Endothelial cell of umbilical vein (primary cell): Measurements from ENCODE around the gene TAS1R3. TPM values are rescaled to one million over a fixed set of nuclear protein-coding genes. Genes with fewer than 3 reads are reported as not detected.

Experiments used
- BruUV-seq: library from RNA; stranded (reverse); fragments of 400-500 nt; replicated peaks from 2 replicates; lab custom pipeline; 2021; lab: Mats Ljungman, UMichigan
- CTCF ChIA-PET: fragments of 300-600, 350-600 bp; sonication (Branson Sonifier 250); formaldehyde crosslinking; loops from one replicate; lab custom pipeline; 2021; ENCODE audit warnings: antibody characterized with exemption, inconsistent platforms; lab: Charles Lee
- POLR2A ChIA-PET: fragments of 300-600, 350-600 bp; sonication (Branson Sonifier 250); formaldehyde crosslinking; loops from one replicate; lab custom pipeline; 2021; ENCODE audit warnings: antibody characterized with exemption, inconsistent platforms; lab: Charles Lee
- DNase-seq: peaks from one replicate; pipeline ENCODE4 v3.0.0-alpha.2; 2011; ENCODE audit warnings: low read depth, low spot score
- FAIRE-seq: peaks from 2 replicates; lab custom pipeline; 2011; peaks lifted over from hg19 to GRCh38; lab: Jason Lieb, UNC
- H2AFZ ChIP-seq: 2 replicates; pipeline ENCODE4 v1.6.0; 2012; ENCODE audit warnings: low read depth, low read length, control low read depth, inconsistent platforms
- H3K27ac ChIP-seq: 2 replicates; pipeline ENCODE4 v1.5.1; 2011; ENCODE audit warnings: low read depth, mild to moderate bottlenecking, control low read depth, low read length, moderate library complexity; ENCODE audit not compliant: insufficient read depth
- H3K27me3 ChIP-seq, 2 experiments: 2 replicates each; pipeline versions ENCODE4 v1.6.0 to v1.6.1; 2011; ENCODE audit warnings: low read length in 2 of 2, mixed read lengths in 1 of 2; ENCODE audit not compliant: control insufficient read depth in 2 of 2, insufficient read depth in 2 of 2
- H3K36me3 ChIP-seq, 2 experiments: 2 replicates in 1 of 2; 3 replicates in 1 of 2; pipeline ENCODE4 v1.5.1; 2011; ENCODE audit warnings: low read length in 2 of 2, mild to moderate bottlenecking in 1 of 2, moderate library complexity in 1 of 2; ENCODE audit not compliant: control insufficient read depth in 2 of 2, insufficient read depth in 2 of 2; ENCODE audit errors: extremely low read depth in 1 of 2
- H3K4me1 ChIP-seq: 3 replicates; pipeline ENCODE4 v1.5.1; 2011; ENCODE audit warnings: mild to moderate bottlenecking, low read length; ENCODE audit not compliant: control insufficient read depth, insufficient read depth; ENCODE audit errors: extremely low read depth
- H3K4me2 ChIP-seq: 2 replicates; pipeline ENCODE4 v1.6.1; 2011; ENCODE audit warnings: low read length, control low read depth, mixed read lengths; ENCODE audit not compliant: insufficient read depth
- H3K4me3 ChIP-seq, 3 experiments: fragments of 200-600 bp in 1 of 3; sonication (generic), shearing (Covaris generic) in 1 of 3; replicated peaks in 1 of 3; 2 replicates each; pipeline ENCODE4 v1.5.1; 2011 to 2016; ENCODE audit warnings: control low read depth in 3 of 3, low read length in 3 of 3, mild to moderate bottlenecking in 2 of 3, inconsistent platforms in 1 of 3, low read depth in 1 of 3, moderate library complexity in 1 of 3; ENCODE audit not compliant: insufficient read depth in 1 of 3
- H3K79me2 ChIP-seq: 2 replicates; pipeline ENCODE4 v1.6.0; 2012; ENCODE audit warnings: low read length, inconsistent platforms; ENCODE audit not compliant: control insufficient read depth, insufficient read depth
- H3K9ac ChIP-seq: replicated peaks from 2 replicates; pipeline ENCODE3; 2011; ENCODE audit warnings: low read length, control low read depth; ENCODE audit not compliant: insufficient read depth; ENCODE audit errors: extremely low read depth
- H3K9me1 ChIP-seq: replicated peaks from 3 replicates; pipeline ENCODE4 v1.6.0; 2011; ENCODE audit warnings: mild to moderate bottlenecking, low read length; ENCODE audit not compliant: control insufficient read depth, insufficient read depth; ENCODE audit errors: extremely low read depth
- H3K9me3 ChIP-seq: replicated peaks from 2 replicates; pipeline ENCODE4 v1.5.1; 2012; ENCODE audit warnings: low read length, inconsistent platforms; ENCODE audit not compliant: control insufficient read depth, insufficient read depth
- H4K20me1 ChIP-seq: replicated peaks from 2 replicates; pipeline ENCODE3; 2011; ENCODE audit warnings: mild to moderate bottlenecking, low read length; ENCODE audit not compliant: control insufficient read depth, insufficient read depth; ENCODE audit errors: extremely low read depth
- EZH2 ChIP-seq: IDR thresholded peaks from 2 replicates; pipeline ENCODE4 v1.6.1; 2012; ENCODE audit warnings: borderline replicate concordance, low read depth, mild to moderate bottlenecking, moderate library complexity, low read length, inconsistent platforms; ENCODE audit not compliant: severe bottlenecking
- FOS ChIP-seq: IDR thresholded peaks from 2 replicates; pipeline ENCODE4 v1.6.1; 2011; ENCODE audit warnings: mild to moderate bottlenecking, low read length, moderate library complexity, borderline replicate concordance; ENCODE audit not compliant: insufficient read depth
- GATA2 ChIP-seq: IDR thresholded peaks from 2 replicates; pipeline ENCODE4 v1.7.0; 2011; ENCODE audit warnings: low read depth, mild to moderate bottlenecking, moderate library complexity, mixed read lengths, low read length; ENCODE audit not compliant: insufficient read length, insufficient read depth
- JUN ChIP-seq: IDR thresholded peaks from 2 replicates; pipeline ENCODE4 v1.6.1; 2011; ENCODE audit warnings: borderline replicate concordance, low read depth; ENCODE audit not compliant: insufficient read length, insufficient read depth
- MAX ChIP-seq: IDR thresholded peaks from 2 replicates; pipeline ENCODE4 v1.6.1; 2011; ENCODE audit not compliant: insufficient read depth, insufficient read length
- MYC ChIP-seq: IDR thresholded peaks from one replicate; pipeline ENCODE4 v1.6.1; 2011; ENCODE audit warnings: mild to moderate bottlenecking, low read depth, low read length
- POLR2A ChIP-seq: IDR thresholded peaks from 2 replicates; pipeline ENCODE4 v1.6.1; 2012; ENCODE audit warnings: low read depth, mild to moderate bottlenecking, control low read depth, low read length
- POLR2AphosphoS5 ChIP-seq: IDR thresholded peaks from 2 replicates; pipeline ENCODE4 v1.6.1; 2012; ENCODE audit warnings: low read depth, mild to moderate bottlenecking, control low read depth, low read length, moderate library complexity; ENCODE audit not compliant: insufficient read depth
- dilution Hi-C: fragments of 300-500 bp; cut with MboI; formaldehyde crosslinking; loops from one replicate; pipeline ENCODE4 v1.15.0; 2019; ENCODE audit warnings: low sequenced_read_pairs; ENCODE audit not compliant: extremely low pct_ligation_motif_present
- intact Hi-C: fragments of 100-400 bp; cut with micrococcal nuclease; formaldehyde crosslinking; loops from one replicate; pipeline ENCODE4 v1.10.0; 2022
- polyA plus RNA-seq, 4 experiments: library from polyadenylated mRNA; depleted of rRNA in 3 of 4; stranded (reverse) in 3 of 4; unstranded in 1 of 4; fragments of >200 nt; gene quantifications; 2 replicates each; pipeline versions ENCODE4 v1.2.1 to v1.2.3, GENCODE V29; 2011 to 2012; ENCODE audit warnings: missing spikeins in 1 of 4
- total RNA-seq: library from RNA; stranded (reverse); gene quantifications from 2 replicates; pipeline ENCODE4 v1.2.3, GENCODE V29; 2021
- TF ChIP-seq, protein P1 (sequence below), 2 donors: IDR thresholded peaks; 1 replicate in 1 of 2; 2 replicates in 1 of 2; pipeline ENCODE4 v1.5.1; 2011; ENCODE audit warnings: low read length in 2 of 2, mild to moderate bottlenecking in 2 of 2, moderate library complexity in 2 of 2, control low read depth in 1 of 2, inconsistent platforms in 1 of 2, low read depth in 1 of 2; ENCODE audit not compliant: insufficient read depth in 1 of 2; ENCODE audit errors: extremely low read depth in 1 of 2

Gene TAS1R3
- total and polyA plus RNA-seq, 2 donors (not counting 3 experiments of a cell fraction or from before 2014, with no cell fraction given) = 0.26 to 0.38 TPM

- Histone ChIP-seq H3K9ac (no peak overlapping the region), H3K4me1 (peaks cover 4% of the 10 kb centered on the region), H4K20me1 (no peaks in the 10 kb centered on the region), H3K79me2 (peaks cover 6% of the 10 kb centered on the region), H2AFZ (no peak overlapping the region), H3K9me1 (no peaks in the 10 kb centered on the region), H3K36me3 (peaks cover 0 to 15% of the 10 kb centered on the region in 2 experiments), H3K27me3 (no peaks in the 10 kb centered on the region), H3K4me3 (no peak overlapping the region), H3K27ac (no peak overlapping the region), H3K4me2 (no peak overlapping the region), H3K9me3 (no peaks in the 10 kb centered on the region)
- DNase-seq (no peak), FAIRE-seq (no peak)
- ChIA-PET POLR2A (no interaction called here), CTCF (no interaction called here)
- BruUV-seq = no TSS peak
- dilution Hi-C loops = no loop called here
- TF ChIP-seq EZH2 (no peak), POLR2AphosphoS5 (no peak), MYC (no peak), JUN (no peak), GATA2 (no peak), FOS (no peak), MAX (no peak), POLR2A (no peak)
- TF ChIP-seq, protein P1, sequence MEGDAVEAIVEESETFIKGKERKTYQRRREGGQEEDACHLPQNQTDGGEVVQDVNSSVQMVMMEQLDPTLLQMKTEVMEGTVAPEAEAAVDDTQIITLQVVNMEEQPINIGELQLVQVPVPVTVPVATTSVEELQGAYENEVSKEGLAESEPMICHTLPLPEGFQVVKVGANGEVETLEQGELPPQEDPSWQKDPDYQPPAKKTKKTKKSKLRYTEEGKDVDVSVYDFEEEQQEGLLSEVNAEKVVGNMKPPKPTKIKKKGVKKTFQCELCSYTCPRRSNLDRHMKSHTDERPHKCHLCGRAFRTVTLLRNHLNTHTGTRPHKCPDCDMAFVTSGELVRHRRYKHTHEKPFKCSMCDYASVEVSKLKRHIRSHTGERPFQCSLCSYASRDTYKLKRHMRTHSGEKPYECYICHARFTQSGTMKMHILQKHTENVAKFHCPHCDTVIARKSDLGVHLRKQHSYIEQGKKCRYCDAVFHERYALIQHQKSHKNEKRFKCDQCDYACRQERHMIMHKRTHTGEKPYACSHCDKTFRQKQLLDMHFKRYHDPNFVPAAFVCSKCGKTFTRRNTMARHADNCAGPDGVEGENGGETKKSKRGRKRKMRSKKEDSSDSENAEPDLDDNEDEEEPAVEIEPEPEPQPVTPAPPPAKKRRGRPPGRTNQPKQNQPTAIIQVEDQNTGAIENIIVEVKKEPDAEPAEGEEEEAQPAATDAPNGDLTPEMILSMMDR (IDR thresholded peaks at IDR 0.05; ENCODE audit: extremely low read depth in 1 of 2, insufficient read depth in 1 of 2, low read depth in 1 of 2, low read length in 2 of 2) = no peak
- intact Hi-C loops = no loop called here
Observed at GRCh38 chr1:1330366-1331067, 563 bp upstream of the TAS1R3 start.
